Measurements from ENCODE around the gene YPEL1. TPM values are rescaled to one million over a fixed set of nuclear protein-coding genes. Genes with fewer than 3 reads are reported as not detected.
A peak's percentile ranks its signal among the peaks of the same experiment; 100 is the strongest.

Gene YPEL1
- total RNA-seq, 1 experiment from 2014 or later = 3.1 TPM

- TF ChIP-seq ZFX (IDR thresholded peaks at IDR 0.05) = no peak; the same call in 1 of the 2 replicates
- TF ChIP-seq MAX (IDR thresholded peaks at IDR 0.05) = peak; percentile 82
- peak; percentile 54 for TF ChIP-seq EGR1 (IDR thresholded peaks at IDR 0.05; ENCODE audit: low read depth)
- peak; percentile 81 for TF ChIP-seq POLR2AphosphoS5 (IDR thresholded peaks at IDR 0.05; ENCODE audit: low read depth, low read length)
- no peak for TF ChIP-seq EZH2phosphoT487 (IDR thresholded peaks at IDR 0.05; ENCODE audit: borderline replicate concordance)
- TF ChIP-seq CBX3 (IDR thresholded peaks at IDR 0.05; ENCODE audit: low read depth) = no peak; the same call in 1 of the 2 replicates
- TF ChIP-seq POLR2A (IDR thresholded peaks at IDR 0.05; ENCODE audit: borderline replicate concordance, extremely low read depth, insufficient read depth, insufficient read length) = peak; percentile 64
- peak; percentile 67; the same call in 1 of the 2 replicates for TF ChIP-seq SIN3A (IDR thresholded peaks at IDR 0.05; ENCODE audit: low read depth)
- no peak for TF ChIP-seq TCF7L2 (IDR thresholded peaks at IDR 0.05; ENCODE audit: borderline replicate concordance, extremely low read depth, insufficient read depth, insufficient read length)
- TF ChIP-seq CTCF (IDR thresholded peaks at IDR 0.05 in 2 of 3, conservative IDR thresholded peaks at IDR 0.05 in 1 of 3; ENCODE audit: borderline replicate concordance in 1 of 3, insufficient read depth in 1 of 3, low read depth in 2 of 3, low read length in 2 of 3) = peak in 2 of 3 experiments; percentile 22 to 27; a peak in 3 of 6 replicates
- ChIA-PET POLR2A (no interaction called here), RAD21 (ENCODE audit: low non-redundant PET in 1 of 2, low total read pairs in 2 of 2, uncharacterized antibody in 2 of 2, unreplicated experiment in 2 of 2) (no interaction called here), CTCF (interaction anchor here (0.7 kb wide), 1 partner anchor 11 kb away, joined by 4 read pairs; no protein-coding TSS in a partner anchor)
- Histone ChIP-seq H3K27ac (ENCODE audit: low read depth, low read length) (peak overlapping the region; percentile 74), H2AFZ (ENCODE audit: low read depth, low read length, poor library complexity, severe bottlenecking) (no peak overlapping the region), H3K9me3 (ENCODE audit: control insufficient read depth in 1 of 2, insufficient read depth in 1 of 2, low read depth in 1 of 2, low read length in 2 of 2) (no peaks in the 10 kb centered on the region), H3K9ac (ENCODE audit: low read length) (peak overlapping the region; percentile 63), H3K4me2 (ENCODE audit: low read length) (peak overlapping the region; percentile 98), H3K9me2 (ENCODE audit: insufficient read depth) (no peaks in the 10 kb centered on the region), H3K4me1 (ENCODE audit: control insufficient read depth in 1 of 2, insufficient read depth in 2 of 2, low read length in 2 of 2) (peaks cover 4 to 27% of the 10 kb centered on the region in 2 experiments; a peak in 3 of 4 replicates), H3K4me3 (replicated peaks in 1 of 2; ENCODE audit: low read depth in 1 of 2, low read length in 2 of 2) (peak overlapping the region; percentile 61 to 70), H4K20me1 (ENCODE audit: insufficient read depth) (no peaks in the 10 kb centered on the region), H3K79me2 (ENCODE audit: insufficient read depth, low read length) (peaks cover 6% of the 10 kb centered on the region; the same call in 1 of the 2 replicates), H3K27me3 (ENCODE audit: insufficient read depth, low read length) (no peaks in the 10 kb centered on the region), H3K36me3 (ENCODE audit: control insufficient read depth in 1 of 2, insufficient read depth in 2 of 2, low read length in 2 of 2) (peaks cover 0 to 8% of the 10 kb centered on the region in 2 experiments; a peak in 1 of 4 replicates)
- ATAC-seq = peak; percentile 96
- intact Hi-C loops (cut with micrococcal nuclease) = no loop called here
- peak; percentile 31 for DNase-seq (ENCODE audit: low read depth, low spot score)
- no TSS peak for BruUV-seq (replicated peaks)
These were observed 78.1 kb downstream of the YPEL1 start for GRCh38 chr22:21657360-21658032.
